A549 treated with Mapracorat at 1 μM for 4 hours (cell line): ENCODE data around the gene ACCS. TPM values are rescaled to one million over a fixed set of nuclear protein-coding genes. Genes with fewer than 3 reads are reported as not detected.

Experiments
- total RNA-seq: library from RNA; stranded (reverse); fragments of 200-300 nt; extraction: Qiagen RNA extraction; gene quantifications from 5 replicates; pipeline ENCODE4 v1.2.3, GENCODE V29; 2022

ACCS gene
- total RNA-seq, result 12.8 to 19.0 TPM (median 17.6 TPM) in 5 replicates

GRCh38 chr11:44065841-44066731 is at the start of gene ACCS:
TSS of gene ACCS (plus strand) at chr11:44066270. CDS start at chr11:44067628, 1,358 bp downstream.

DNA sequence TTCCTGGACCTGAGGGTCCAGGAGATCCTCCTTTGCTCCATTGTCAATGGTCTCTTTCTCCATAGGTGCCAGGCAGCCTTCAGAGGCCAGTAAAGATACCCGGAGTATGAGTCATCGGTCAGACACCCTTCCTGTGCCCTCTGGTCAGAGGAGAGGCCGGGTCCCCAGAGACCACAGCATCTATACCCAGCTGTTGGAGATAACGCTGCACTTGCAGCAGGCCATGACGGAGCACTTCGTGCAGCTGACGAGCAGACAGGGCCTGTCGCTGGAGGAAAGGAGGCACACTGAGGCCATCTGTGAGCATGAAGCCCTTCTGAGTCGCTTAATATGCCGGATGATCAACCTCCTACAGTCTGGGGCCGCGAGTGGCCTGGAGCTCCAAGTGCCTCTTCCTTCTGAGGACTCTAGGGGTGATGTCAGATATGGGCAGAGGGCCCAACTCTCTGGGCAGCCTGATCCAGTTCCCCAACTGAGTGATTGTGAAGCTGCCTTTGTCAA is 18.1 kb upstream of the ACCS start, which contains the start of gene ACCSL:
ACCSL (plus strand) TSS at position 51 of the 501 bp plus-strand sequence; CDS start at position 107, 56 bp downstream.

DNA sequence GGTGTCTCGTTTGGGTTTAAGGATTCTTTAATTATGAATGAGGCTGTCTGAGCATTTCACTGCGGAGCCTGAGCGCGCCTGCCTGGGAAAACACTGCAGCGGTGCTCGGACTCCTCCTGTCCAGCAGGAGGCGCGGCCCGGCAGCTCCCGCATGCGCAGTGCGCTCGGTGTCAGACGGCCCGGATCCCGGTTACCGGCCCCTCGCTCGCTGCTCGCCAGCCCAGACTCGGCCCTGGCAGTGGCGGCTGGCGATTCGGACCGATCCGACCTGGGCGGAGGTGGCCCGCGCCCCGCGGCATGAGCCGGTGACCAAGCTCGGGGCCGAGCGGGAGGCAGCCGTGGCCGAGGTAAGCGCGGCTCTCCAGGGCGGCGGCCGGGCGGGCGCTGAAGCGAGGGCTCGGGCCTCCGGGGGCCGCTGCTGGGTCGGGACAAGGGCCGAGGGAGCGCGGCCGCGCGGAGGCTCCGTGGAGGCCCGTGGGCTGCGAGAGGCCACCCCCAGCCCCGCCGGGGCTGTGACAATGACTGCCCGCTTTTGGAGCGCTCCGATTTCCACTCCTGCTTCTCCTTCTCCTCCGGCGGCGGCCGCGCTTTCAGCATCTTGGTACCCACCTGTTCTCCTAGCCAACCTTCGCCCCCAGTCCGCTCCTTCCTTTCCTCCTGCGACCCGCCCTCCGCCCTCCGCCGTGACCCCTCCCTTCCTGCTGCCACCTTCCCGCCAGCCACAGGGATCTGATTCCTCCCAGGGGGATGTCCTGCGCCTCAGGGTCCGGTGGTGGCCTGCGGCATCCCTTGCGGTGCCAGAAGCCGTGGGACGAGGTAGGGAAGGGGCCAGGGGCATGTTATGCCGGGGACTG is 29.7 kb downstream of the ACCS start, which contains the start of gene EXT2:
EXT2 (plus strand) TSS at position 173 of the 854 bp plus-strand sequence. CDS start 12,035 bp downstream, outside the sequence.

Other genes starting within 250 kb of the ACCS start
- 24.8 to 31.1 TPM (median 26.2 TPM) in 5 replicates for gene ALKBH3, start 185.4 kb upstream of the ACCS start, total RNA-seq
- gene C11orf96, start 123.6 kb upstream of the ACCS start, total RNA-seq, result 2.0 to 5.0 TPM (median 3.9 TPM) in 5 replicates
- gene ACCSL, start 18.3 kb upstream of the ACCS start, total RNA-seq, result not detected in 5 replicates
- gene EXT2, start 29.4 kb downstream of the ACCS start, total RNA-seq, result 53.3 to 58.3 TPM (median 56.6 TPM) in 5 replicates
- 2.0 to 2.7 TPM (median 2.6 TPM) in 5 replicates for gene ALX4, start 243.9 kb downstream of the ACCS start, total RNA-seq